SK-N-SH treated with all-trans-retinoic acid at 6 μM for 48 hours (cell line): ENCODE measurements around the gene PODXL2.

Experiments used
- ATAC-seq: fragments of 200-7000 bp; cut with Tn5 transposase; 3 replicates; pipeline ENCODE4 v1.9.1; 2020; ENCODE audit warnings: mild to moderate bottlenecking, moderate library complexity
- ARNTL ChIP-seq: fragments of 450-650 bp; formaldehyde crosslinking; IDR thresholded peaks from 2 replicates; pipeline ENCODE4 v1.5.0; 2020; ENCODE audit warnings: low read depth, mild to moderate bottlenecking, moderate library complexity, borderline replicate concordance
- BACH2 ChIP-seq: fragments of 250-450 bp; sonication (Bioruptor Pico); IDR thresholded peaks from 2 replicates; pipeline ENCODE4 v1.9.0; 2021; ENCODE audit warnings: mild to moderate bottlenecking, borderline replicate concordance
- CREB5 ChIP-seq: fragments of 250-450 bp; sonication (Bioruptor Pico); IDR thresholded peaks from 2 replicates; pipeline ENCODE4 v1.5.1; 2020; ENCODE audit warnings: low read depth, mild to moderate bottlenecking, moderate library complexity
- CSDC2 ChIP-seq: fragments of 250-450 bp; sonication (Bioruptor Pico); IDR thresholded peaks from 2 replicates; pipeline ENCODE4 v1.5.0; 2020; ENCODE audit warnings: mild to moderate bottlenecking, moderate library complexity
- CSRNP3 ChIP-seq: fragments of 250-450 bp; sonication (Bioruptor Pico); IDR thresholded peaks from 2 replicates; pipeline ENCODE4 v1.5.1; 2021; ENCODE audit warnings: mild to moderate bottlenecking, moderate library complexity
- ESRRG ChIP-seq: fragments of 250-450 bp; sonication (Bioruptor Pico); IDR thresholded peaks from 2 replicates; pipeline ENCODE4 v1.6.1; 2021; ENCODE audit warnings: mild to moderate bottlenecking
- GLIS3 ChIP-seq: fragments of 250-450 bp; sonication (Bioruptor Pico); IDR thresholded peaks from 2 replicates; pipeline ENCODE4 v1.5.0; 2020; ENCODE audit warnings: mild to moderate bottlenecking, moderate library complexity
- ISL1 ChIP-seq: fragments of 250-450 bp; sonication (Bioruptor Pico); IDR thresholded peaks from 2 replicates; pipeline ENCODE4 v2.1.2; 2022; ENCODE audit warnings: mild to moderate bottlenecking, moderate library complexity
- OSR1 ChIP-seq: fragments of 250-450 bp; sonication (Bioruptor Pico); IDR thresholded peaks from 2 replicates; pipeline ENCODE4 v1.8.0; 2022; ENCODE audit warnings: moderate library complexity, mild to moderate bottlenecking, inconsistent platforms
- PATZ1 ChIP-seq: fragments of 250-450 bp; sonication (Bioruptor Pico); IDR thresholded peaks from 2 replicates; pipeline ENCODE4 v1.8.0; 2020; ENCODE audit warnings: mild to moderate bottlenecking, moderate library complexity, borderline replicate concordance
- POU6F1 ChIP-seq: fragments of 250-450 bp; sonication (Bioruptor Pico); IDR thresholded peaks from 2 replicates; pipeline ENCODE4 v1.8.0; 2021; ENCODE audit warnings: low read depth, mild to moderate bottlenecking, moderate library complexity, borderline replicate concordance
- PPARA ChIP-seq: fragments of 250-450 bp; sonication (Bioruptor Pico); IDR thresholded peaks from 2 replicates; pipeline ENCODE4 v1.5.0; 2020; ENCODE audit warnings: mild to moderate bottlenecking, borderline replicate concordance
- RARB ChIP-seq: fragments of 250-450 bp; sonication (Bioruptor Pico); IDR thresholded peaks from 2 replicates; pipeline ENCODE4 v1.8.0; 2021; ENCODE audit warnings: mild to moderate bottlenecking, moderate library complexity
- TCF4 ChIP-seq: fragments of 250-450 bp; sonication (Bioruptor Pico); IDR thresholded peaks from 2 replicates; pipeline ENCODE4 v1.8.0; 2021; ENCODE audit warnings: mild to moderate bottlenecking, moderate library complexity, borderline replicate concordance
- TOX ChIP-seq: fragments of 250-450 bp; sonication (Bioruptor Pico); IDR thresholded peaks from 2 replicates; pipeline ENCODE4 v1.8.0; 2021; ENCODE audit warnings: mild to moderate bottlenecking, moderate library complexity, borderline replicate concordance
- TSHZ2 ChIP-seq: fragments of 250-450 bp; sonication (Bioruptor Pico); IDR thresholded peaks from 2 replicates; pipeline ENCODE4 v1.5.0; 2020; ENCODE audit warnings: mild to moderate bottlenecking, moderate library complexity
- ZFP3 ChIP-seq: fragments of 250-450 bp; sonication (Bioruptor Pico); IDR thresholded peaks from 2 replicates; pipeline ENCODE4 v1.5.0; 2020; ENCODE audit warnings: mild to moderate bottlenecking, moderate library complexity
- ZNF565 ChIP-seq: fragments of 450-650 bp; formaldehyde crosslinking; conservative IDR thresholded peaks from 2 replicates; pipeline ENCODE4 v1.5.0; 2020; ENCODE audit warnings: low read depth, mild to moderate bottlenecking, moderate library complexity
- ZNF70 ChIP-seq: fragments of 450-650 bp; formaldehyde crosslinking; IDR thresholded peaks from 2 replicates; pipeline ENCODE4 v1.5.0; 2020; ENCODE audit warnings: mild to moderate bottlenecking, moderate library complexity
- ZNF8 ChIP-seq: fragments of 450-650 bp; formaldehyde crosslinking; IDR thresholded peaks from 2 replicates; pipeline ENCODE4 v1.5.0; 2020; ENCODE audit warnings: mild to moderate bottlenecking, moderate library complexity

The PODXL2 gene

GRCh38 chr3:127616836-127617605, 12.0 kb upstream of the PODXL2 start:
- no peak for TF ChIP-seq RARB
- TF ChIP-seq TOX (CRISPR knock-in tag) = no peak
- TF ChIP-seq TSHZ2 = no peak
- no peak for ATAC-seq

- no peak for ATAC-seq
- TF ChIP-seq ZNF8 (CRISPR knock-in tag) = no peak
- TF ChIP-seq CSRNP3 (CRISPR knock-in tag) = no peak
- TF ChIP-seq ISL1 (CRISPR knock-in tag) = no peak
- no peak for TF ChIP-seq BACH2 (CRISPR knock-in tag)
- TF ChIP-seq ZNF565 (CRISPR knock-in tag) = no peak
- TF ChIP-seq POU6F1 = no peak
- no peak for TF ChIP-seq PPARA (CRISPR knock-in tag)
- TF ChIP-seq OSR1 = no peak
- TF ChIP-seq TOX (CRISPR knock-in tag) = no peak
- TF ChIP-seq RARB = no peak
- TF ChIP-seq TCF4 (CRISPR knock-in tag) = no peak
- TF ChIP-seq TSHZ2 = no peak
- TF ChIP-seq CREB5 = no peak
- TF ChIP-seq ZFP3 (CRISPR knock-in tag) = no peak
- TF ChIP-seq ESRRG (CRISPR knock-in tag) = no peak
- TF ChIP-seq GLIS3 (CRISPR knock-in tag) = no peak
- no peak for TF ChIP-seq ZNF70 (CRISPR knock-in tag)
- no peak for TF ChIP-seq CSDC2 (CRISPR knock-in tag)
- TF ChIP-seq ARNTL = no peak
- TF ChIP-seq PATZ1 = no peak
These were observed 10.1 kb upstream of the PODXL2 start for GRCh38 chr3:127618891-127619290.
